Loucy (cell line): Measurements from ENCODE around the gene KRT8.

Experiments used
- EZH2phosphoT487 ChIP-seq: fragments of 200-600 bp; IDR thresholded peaks from 2 replicates; pipeline ENCODE4 v1.6.1; 2018; ENCODE audit warnings: antibody characterized with exemption, mild to moderate bottlenecking, moderate library complexity, borderline replicate concordance
- TF ChIP-seq, protein P1 (sequence below): fragments of 200-600 bp; sonication (generic); conservative IDR thresholded peaks from 2 replicates; pipeline ENCODE4 v1.5.1; 2014; ENCODE audit warnings: mild to moderate bottlenecking, antibody characterized with exemption, low read length

DNA sequence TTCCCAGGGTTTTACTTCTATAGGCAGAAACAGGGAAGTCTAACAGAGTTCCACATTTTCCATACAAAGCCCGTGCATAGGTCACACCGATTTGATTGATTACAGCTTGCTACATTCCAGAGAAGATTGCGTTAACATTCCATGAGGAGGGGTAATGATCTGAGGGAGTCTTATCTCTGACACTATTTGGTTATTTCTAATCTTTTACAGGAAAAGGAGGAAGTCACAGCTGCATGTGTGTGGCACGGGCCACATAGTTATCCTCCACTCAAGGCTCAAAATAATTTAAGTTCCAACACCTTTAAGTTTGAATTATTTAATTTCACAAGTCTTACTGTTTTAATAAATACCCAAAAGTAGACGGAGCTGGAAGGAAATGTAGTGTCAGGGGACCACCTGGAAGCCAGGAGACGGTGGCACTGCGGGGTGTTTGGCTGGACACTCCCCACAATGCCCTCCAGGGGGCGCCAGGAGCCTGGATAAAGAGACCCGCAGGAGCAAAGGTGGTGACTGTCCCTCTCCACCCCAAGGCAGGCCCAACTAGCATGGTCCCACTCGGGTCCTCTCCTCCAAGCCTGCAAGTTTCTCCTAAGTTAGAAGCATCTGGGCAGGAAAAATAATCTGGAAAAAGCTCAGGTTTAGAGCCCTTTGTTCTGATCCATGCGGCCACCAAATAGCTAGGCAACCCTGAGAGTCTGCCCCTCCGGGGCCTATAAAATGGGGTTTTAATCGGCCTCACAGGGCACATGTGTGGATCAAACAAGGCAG lies 20.2 kb downstream of the KRT8 start:
- TF ChIP-seq, protein P1, sequence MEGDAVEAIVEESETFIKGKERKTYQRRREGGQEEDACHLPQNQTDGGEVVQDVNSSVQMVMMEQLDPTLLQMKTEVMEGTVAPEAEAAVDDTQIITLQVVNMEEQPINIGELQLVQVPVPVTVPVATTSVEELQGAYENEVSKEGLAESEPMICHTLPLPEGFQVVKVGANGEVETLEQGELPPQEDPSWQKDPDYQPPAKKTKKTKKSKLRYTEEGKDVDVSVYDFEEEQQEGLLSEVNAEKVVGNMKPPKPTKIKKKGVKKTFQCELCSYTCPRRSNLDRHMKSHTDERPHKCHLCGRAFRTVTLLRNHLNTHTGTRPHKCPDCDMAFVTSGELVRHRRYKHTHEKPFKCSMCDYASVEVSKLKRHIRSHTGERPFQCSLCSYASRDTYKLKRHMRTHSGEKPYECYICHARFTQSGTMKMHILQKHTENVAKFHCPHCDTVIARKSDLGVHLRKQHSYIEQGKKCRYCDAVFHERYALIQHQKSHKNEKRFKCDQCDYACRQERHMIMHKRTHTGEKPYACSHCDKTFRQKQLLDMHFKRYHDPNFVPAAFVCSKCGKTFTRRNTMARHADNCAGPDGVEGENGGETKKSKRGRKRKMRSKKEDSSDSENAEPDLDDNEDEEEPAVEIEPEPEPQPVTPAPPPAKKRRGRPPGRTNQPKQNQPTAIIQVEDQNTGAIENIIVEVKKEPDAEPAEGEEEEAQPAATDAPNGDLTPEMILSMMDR: peak; percentile 98
- TF ChIP-seq EZH2phosphoT487: no peak
